Esophagus (tissue), 2 donors: Measurements from ENCODE around the gene PES1. TPM values are rescaled to one million over a fixed set of nuclear protein-coding genes. Genes with fewer than 3 reads are reported as not detected.

Experiments
- polyA plus RNA-seq, 2 donors: library from polyadenylated mRNA; stranded (reverse); fragments of 200-250 nt; gene quantifications; one replicate each; pipeline ENCODE4 v1.2.3, GENCODE V29; 2013
- donor health status: healthy with polysubstance abuse.
- donor health status: Bipolar disorder and iron deficiency.

Gene PES1
- polyA plus RNA-seq, 2 donors = 31.3 to 46.6 TPM

Other genes starting within 250 kb of the PES1 start
- gene SF3A1, start 235.0 kb downstream of the PES1 start, polyA plus RNA-seq = 10 to 100 TPM; 14.3 to 23.1 TPM
- gene CCDC157, start 234.9 kb downstream of the PES1 start, polyA plus RNA-seq = 1 to 10 TPM; 1.6 to 2.2 TPM
- gene RNF215, start 204.5 kb downstream of the PES1 start, polyA plus RNA-seq = 1 to 10 TPM; 5.2 to 7.3 TPM
- gene SEC14L2, start 194.9 kb downstream of the PES1 start, polyA plus RNA-seq = 10 to 100 TPM; 27.2 to 29.1 TPM
- gene MTFP1, start 166.1 kb downstream of the PES1 start, polyA plus RNA-seq = 10 to 100 TPM; 19.7 to 23.5 TPM
- not detected for gene SEC14L3, start 119.9 kb downstream of the PES1 start, polyA plus RNA-seq
- under 1 TPM in 1 of 2 donors, not detected in 1; 0.02 TPM for gene SEC14L4, start 86.2 kb downstream of the PES1 start, polyA plus RNA-seq
- gene SEC14L6, start 45.2 kb downstream of the PES1 start, polyA plus RNA-seq = under 1 TPM in 1 of 2 donors, not detected in 1; 0.07 TPM
- under 1 TPM; 0.14 to 0.15 TPM for gene GAL3ST1, start 17.2 kb downstream of the PES1 start, polyA plus RNA-seq
- gene TCN2, start 15.3 kb upstream of the PES1 start, polyA plus RNA-seq = 1 to 10 TPM; 1.6 to 2.2 TPM
- gene SLC35E4, start 43.9 kb upstream of the PES1 start, polyA plus RNA-seq = 1 to 10 TPM; 1.7 to 3.1 TPM
- gene DUSP18, start 76.0 kb upstream of the PES1 start, polyA plus RNA-seq = 1 to 10 TPM; 3.6 to 4.7 TPM
- gene OSBP2, start 103.0 kb upstream of the PES1 start, polyA plus RNA-seq = 1 to 10 TPM; 2.5 to 2.7 TPM